Endothelial cell of umbilical vein (primary cell): ENCODE results near the gene SLC25A21. TPM values are rescaled to one million over a fixed set of nuclear protein-coding genes. Genes with fewer than 3 reads are reported as not detected.

Experiments used
- BruUV-seq: library from RNA; stranded (reverse); fragments of 400-500 nt; replicated peaks from 2 replicates; lab custom pipeline; 2021; lab: Mats Ljungman, UMichigan
- CTCF ChIA-PET: fragments of 300-600, 350-600 bp; sonication (Branson Sonifier 250); formaldehyde crosslinking; loops from one replicate; lab custom pipeline; 2021; ENCODE audit warnings: antibody characterized with exemption, inconsistent platforms; lab: Charles Lee
- POLR2A ChIA-PET: fragments of 300-600, 350-600 bp; sonication (Branson Sonifier 250); formaldehyde crosslinking; loops from one replicate; lab custom pipeline; 2021; ENCODE audit warnings: antibody characterized with exemption, inconsistent platforms; lab: Charles Lee
- DNase-seq: peaks from one replicate; pipeline ENCODE4 v3.0.0-alpha.2; 2011; ENCODE audit warnings: low read depth, low spot score
- FAIRE-seq: peaks from 2 replicates; lab custom pipeline; 2011; peaks lifted over from hg19 to GRCh38; lab: Jason Lieb, UNC
- H2AFZ ChIP-seq: 2 replicates; pipeline ENCODE4 v1.6.0; 2012; ENCODE audit warnings: low read depth, low read length, control low read depth, inconsistent platforms
- H3K27ac ChIP-seq: 2 replicates; pipeline ENCODE4 v1.5.1; 2011; ENCODE audit warnings: low read depth, mild to moderate bottlenecking, control low read depth, low read length, moderate library complexity; ENCODE audit not compliant: insufficient read depth
- H3K27me3 ChIP-seq, 2 experiments: 2 replicates each; pipeline versions ENCODE4 v1.6.0 to v1.6.1; 2011; ENCODE audit warnings: low read length in 2 of 2, mixed read lengths in 1 of 2; ENCODE audit not compliant: control insufficient read depth in 2 of 2, insufficient read depth in 2 of 2
- H3K36me3 ChIP-seq, 2 experiments: 2 replicates in 1 of 2; 3 replicates in 1 of 2; pipeline ENCODE4 v1.5.1; 2011; ENCODE audit warnings: low read length in 2 of 2, mild to moderate bottlenecking in 1 of 2, moderate library complexity in 1 of 2; ENCODE audit not compliant: control insufficient read depth in 2 of 2, insufficient read depth in 2 of 2; ENCODE audit errors: extremely low read depth in 1 of 2
- H3K4me1 ChIP-seq: 3 replicates; pipeline ENCODE4 v1.5.1; 2011; ENCODE audit warnings: mild to moderate bottlenecking, low read length; ENCODE audit not compliant: control insufficient read depth, insufficient read depth; ENCODE audit errors: extremely low read depth
- H3K4me2 ChIP-seq: 2 replicates; pipeline ENCODE4 v1.6.1; 2011; ENCODE audit warnings: low read length, control low read depth, mixed read lengths; ENCODE audit not compliant: insufficient read depth
- H3K4me3 ChIP-seq, 3 experiments: fragments of 200-600 bp in 1 of 3; sonication (generic), shearing (Covaris generic) in 1 of 3; replicated peaks in 1 of 3; 2 replicates each; pipeline ENCODE4 v1.5.1; 2011 to 2016; ENCODE audit warnings: control low read depth in 3 of 3, low read length in 3 of 3, mild to moderate bottlenecking in 2 of 3, inconsistent platforms in 1 of 3, low read depth in 1 of 3, moderate library complexity in 1 of 3; ENCODE audit not compliant: insufficient read depth in 1 of 3
- H3K79me2 ChIP-seq: 2 replicates; pipeline ENCODE4 v1.6.0; 2012; ENCODE audit warnings: low read length, inconsistent platforms; ENCODE audit not compliant: control insufficient read depth, insufficient read depth
- H3K9ac ChIP-seq: replicated peaks from 2 replicates; pipeline ENCODE3; 2011; ENCODE audit warnings: low read length, control low read depth; ENCODE audit not compliant: insufficient read depth; ENCODE audit errors: extremely low read depth
- H3K9me1 ChIP-seq: replicated peaks from 3 replicates; pipeline ENCODE4 v1.6.0; 2011; ENCODE audit warnings: mild to moderate bottlenecking, low read length; ENCODE audit not compliant: control insufficient read depth, insufficient read depth; ENCODE audit errors: extremely low read depth
- H3K9me3 ChIP-seq: replicated peaks from 2 replicates; pipeline ENCODE4 v1.5.1; 2012; ENCODE audit warnings: low read length, inconsistent platforms; ENCODE audit not compliant: control insufficient read depth, insufficient read depth
- H4K20me1 ChIP-seq: replicated peaks from 2 replicates; pipeline ENCODE3; 2011; ENCODE audit warnings: mild to moderate bottlenecking, low read length; ENCODE audit not compliant: control insufficient read depth, insufficient read depth; ENCODE audit errors: extremely low read depth
- CTCF ChIP-seq, 2 donors: IDR thresholded peaks; 1 replicate in 1 of 2; 2 replicates in 1 of 2; pipeline ENCODE4 v1.5.1; 2011; ENCODE audit warnings: low read length in 2 of 2, mild to moderate bottlenecking in 2 of 2, moderate library complexity in 2 of 2, control low read depth in 1 of 2, inconsistent platforms in 1 of 2, low read depth in 1 of 2; ENCODE audit not compliant: insufficient read depth in 1 of 2; ENCODE audit errors: extremely low read depth in 1 of 2
- EZH2 ChIP-seq: IDR thresholded peaks from 2 replicates; pipeline ENCODE4 v1.6.1; 2012; ENCODE audit warnings: borderline replicate concordance, low read depth, mild to moderate bottlenecking, moderate library complexity, low read length, inconsistent platforms; ENCODE audit not compliant: severe bottlenecking
- FOS ChIP-seq: IDR thresholded peaks from 2 replicates; pipeline ENCODE4 v1.6.1; 2011; ENCODE audit warnings: mild to moderate bottlenecking, low read length, moderate library complexity, borderline replicate concordance; ENCODE audit not compliant: insufficient read depth
- JUN ChIP-seq: IDR thresholded peaks from 2 replicates; pipeline ENCODE4 v1.6.1; 2011; ENCODE audit warnings: borderline replicate concordance, low read depth; ENCODE audit not compliant: insufficient read length, insufficient read depth
- MAX ChIP-seq: IDR thresholded peaks from 2 replicates; pipeline ENCODE4 v1.6.1; 2011; ENCODE audit not compliant: insufficient read depth, insufficient read length
- MYC ChIP-seq: IDR thresholded peaks from one replicate; pipeline ENCODE4 v1.6.1; 2011; ENCODE audit warnings: mild to moderate bottlenecking, low read depth, low read length
- POLR2A ChIP-seq: IDR thresholded peaks from 2 replicates; pipeline ENCODE4 v1.6.1; 2012; ENCODE audit warnings: low read depth, mild to moderate bottlenecking, control low read depth, low read length
- POLR2AphosphoS5 ChIP-seq: IDR thresholded peaks from 2 replicates; pipeline ENCODE4 v1.6.1; 2012; ENCODE audit warnings: low read depth, mild to moderate bottlenecking, control low read depth, low read length, moderate library complexity; ENCODE audit not compliant: insufficient read depth
- dilution Hi-C: fragments of 300-500 bp; cut with MboI; formaldehyde crosslinking; loops from one replicate; pipeline ENCODE4 v1.15.0; 2019; ENCODE audit warnings: low sequenced_read_pairs; ENCODE audit not compliant: extremely low pct_ligation_motif_present
- intact Hi-C: fragments of 100-400 bp; cut with micrococcal nuclease; formaldehyde crosslinking; loops from one replicate; pipeline ENCODE4 v1.10.0; 2022
- polyA plus RNA-seq, 4 experiments: library from polyadenylated mRNA; depleted of rRNA in 3 of 4; stranded (reverse) in 3 of 4; unstranded in 1 of 4; fragments of >200 nt; gene quantifications; 2 replicates each; pipeline versions ENCODE4 v1.2.1 to v1.2.3, GENCODE V29; 2011 to 2012; ENCODE audit warnings: missing spikeins in 1 of 4
- total RNA-seq: library from RNA; stranded (reverse); gene quantifications from 2 replicates; pipeline ENCODE4 v1.2.3, GENCODE V29; 2021

Gene SLC25A21
- total and polyA plus RNA-seq, 2 donors (not counting 3 experiments of a cell fraction or from before 2014, with no cell fraction given), result 0.98 to 1.4 TPM

GRCh38 chr14:36857842-36858445 lies 314.5 kb downstream of the SLC25A21 start:
- H3K36me3 ChIP-seq, result no peaks in the 10 kb centered on the region
- H4K20me1 ChIP-seq, result no peaks in the 10 kb centered on the region
- POLR2A ChIA-PET, result no interaction called here
- no peak overlapping the region for H3K27ac ChIP-seq
- no peaks in the 10 kb centered on the region for H3K9me1 ChIP-seq
- no peaks in the 10 kb centered on the region for H3K79me2 ChIP-seq
- intact Hi-C loops (no loop called here), dilution Hi-C loops (no loop called here)
- H3K4me1 ChIP-seq, result no peaks in the 10 kb centered on the region
- H3K4me3 ChIP-seq, result no peak overlapping the region
- no peak overlapping the region for H2AFZ ChIP-seq
- H3K4me2 ChIP-seq, result no peak overlapping the region
- no peak for DNase-seq
- H3K27me3 ChIP-seq, result peaks cover 0 to 2% of the 10 kb centered on the region in 2 experiments
- no peak for FAIRE-seq
- CTCF ChIA-PET, result interaction anchor here (1.2 kb wide), 1 partner anchor 85 kb away, joined by 3 read pairs; no protein-coding TSS in a partner anchor
- no peaks in the 10 kb centered on the region for H3K9me3 ChIP-seq
- no TSS peak for BruUV-seq
- no peak for TF ChIP-seq POLR2AphosphoS5
- no peak overlapping the region for H3K9ac ChIP-seq

- no peaks in the 10 kb centered on the region for H3K9me3 ChIP-seq
- H3K9me1 ChIP-seq, result no peaks in the 10 kb centered on the region
- intact Hi-C loops (no loop called here), dilution Hi-C loops (no loop called here)
- DNase-seq, result no peak
- H3K4me2 ChIP-seq, result no peak overlapping the region
- no peak for TF ChIP-seq POLR2AphosphoS5
- no peak for TF ChIP-seq POLR2A
- TF ChIP-seq MYC, result no peak
- TF ChIP-seq EZH2, result no peak
- no peak for TF ChIP-seq MAX
- no peak for TF ChIP-seq CTCF (IDR thresholded peaks at IDR 0.05; ENCODE audit: extremely low read depth in 1 of 2, insufficient read depth in 1 of 2, low read depth in 1 of 2, low read length in 2 of 2)
- no peak for TF ChIP-seq JUN
- no peak for TF ChIP-seq FOS
- H3K4me3 ChIP-seq, result no peak overlapping the region
- no peak overlapping the region for H3K9ac ChIP-seq
- no peaks in the 10 kb centered on the region for H4K20me1 ChIP-seq
- BruUV-seq, result no TSS peak
- peaks cover 0 to 2% of the 10 kb centered on the region in 2 experiments for H3K27me3 ChIP-seq
- H3K79me2 ChIP-seq, result no peaks in the 10 kb centered on the region
- FAIRE-seq, result no peak
- no peak overlapping the region for H2AFZ ChIP-seq
- ChIA-PET POLR2A (no interaction called here), CTCF (interaction anchor here (1.2 kb wide), 1 partner anchor 85 kb away, joined by 3 read pairs; no protein-coding TSS in a partner anchor)
- no peaks in the 10 kb centered on the region for H3K36me3 ChIP-seq
- H3K27ac ChIP-seq, result no peak overlapping the region
- H3K4me1 ChIP-seq, result no peaks in the 10 kb centered on the region
Measured at GRCh38 chr14:36857136-36857535, 315.3 kb downstream of the SLC25A21 start.
